ENCODE results near the gene TSHZ2. TPM values are rescaled to one million over a fixed set of nuclear protein-coding genes. Genes with fewer than 3 reads are reported as not detected.

TSHZ2 gene
- total RNA-seq, 1 donor: 3.6 TPM

- H3K27ac ChIP-seq (ENCODE audit: low read depth, low read length): no peak overlapping the region
Measured at GRCh38 chr20:53270792-53271375, 298.7 kb downstream of the TSHZ2 start.

GRCh38 chr20:53274365-53274764 lies 302.2 kb downstream of the TSHZ2 start:
- no peak overlapping the region for H2AFZ ChIP-seq (ENCODE audit: low read length)

More at GRCh38 chr20:53270792-53271375, 298.7 kb downstream of the TSHZ2 start:
- DNase-seq (ENCODE audit: insufficient read length, low spot score, missing footprints): no peak
- Histone ChIP-seq H3K27me3 (ENCODE audit: insufficient read depth, low read length) (no peaks in the 10 kb centered on the region), H3K79me2 (ENCODE audit: insufficient read depth, low read length) (no peaks in the 10 kb centered on the region), H2AFZ (ENCODE audit: low read length) (no peak overlapping the region), H3K4me1 (ENCODE audit: insufficient read depth, low read length) (no peaks in the 10 kb centered on the region), H4K20me1 (ENCODE audit: insufficient read depth, low read length) (no peaks in the 10 kb centered on the region), H3K36me3 (ENCODE audit: insufficient read depth, low read length) (no peaks in the 10 kb centered on the region), H3K4me2 (ENCODE audit: insufficient read depth, low read length) (no peak overlapping the region), H3K4me3 (ENCODE audit: insufficient read depth, low read length) (no peak overlapping the region), H3K9me3 (ENCODE audit: low read depth, low read length) (no peaks in the 10 kb centered on the region)
- TF ChIP-seq, protein P1, sequence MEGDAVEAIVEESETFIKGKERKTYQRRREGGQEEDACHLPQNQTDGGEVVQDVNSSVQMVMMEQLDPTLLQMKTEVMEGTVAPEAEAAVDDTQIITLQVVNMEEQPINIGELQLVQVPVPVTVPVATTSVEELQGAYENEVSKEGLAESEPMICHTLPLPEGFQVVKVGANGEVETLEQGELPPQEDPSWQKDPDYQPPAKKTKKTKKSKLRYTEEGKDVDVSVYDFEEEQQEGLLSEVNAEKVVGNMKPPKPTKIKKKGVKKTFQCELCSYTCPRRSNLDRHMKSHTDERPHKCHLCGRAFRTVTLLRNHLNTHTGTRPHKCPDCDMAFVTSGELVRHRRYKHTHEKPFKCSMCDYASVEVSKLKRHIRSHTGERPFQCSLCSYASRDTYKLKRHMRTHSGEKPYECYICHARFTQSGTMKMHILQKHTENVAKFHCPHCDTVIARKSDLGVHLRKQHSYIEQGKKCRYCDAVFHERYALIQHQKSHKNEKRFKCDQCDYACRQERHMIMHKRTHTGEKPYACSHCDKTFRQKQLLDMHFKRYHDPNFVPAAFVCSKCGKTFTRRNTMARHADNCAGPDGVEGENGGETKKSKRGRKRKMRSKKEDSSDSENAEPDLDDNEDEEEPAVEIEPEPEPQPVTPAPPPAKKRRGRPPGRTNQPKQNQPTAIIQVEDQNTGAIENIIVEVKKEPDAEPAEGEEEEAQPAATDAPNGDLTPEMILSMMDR (IDR thresholded peaks at IDR 0.05; ENCODE audit: extremely low read depth, low read depth, low read length): no peak

DNA sequence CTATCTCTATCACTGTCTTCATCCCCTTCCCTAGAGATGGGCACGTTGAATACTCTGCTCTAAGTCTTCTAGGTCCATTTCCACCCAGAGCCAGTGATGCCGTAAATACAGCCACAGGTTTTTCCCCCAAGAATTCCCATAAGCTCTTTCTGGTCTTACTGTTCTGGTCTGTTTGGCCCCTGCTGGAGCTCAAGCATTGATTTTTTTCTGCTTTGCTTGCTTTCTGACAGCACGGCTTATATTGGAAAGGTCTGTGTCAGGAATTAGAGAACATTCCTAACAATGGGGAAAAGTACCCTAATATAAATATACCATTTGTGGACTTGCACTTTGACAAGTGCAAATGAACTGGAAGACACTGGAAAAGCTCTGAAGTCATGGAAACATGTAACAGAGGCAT lies 302.6 kb downstream of the TSHZ2 start:
- H3K36me3 ChIP-seq (ENCODE audit: insufficient read depth, low read length): no peaks in the 10 kb centered on the region
- H3K4me1 ChIP-seq (ENCODE audit: insufficient read depth, low read length): no peaks in the 10 kb centered on the region
- no peak overlapping the region for H3K4me2 ChIP-seq (ENCODE audit: insufficient read depth, low read length)
- TF ChIP-seq, protein P1 (IDR thresholded peaks at IDR 0.05; ENCODE audit: extremely low read depth, low read depth, low read length): no peak
- H2AFZ ChIP-seq (ENCODE audit: low read length): no peak overlapping the region
- no peak overlapping the region for H3K4me3 ChIP-seq (ENCODE audit: insufficient read depth, low read length)
- no peak for DNase-seq (ENCODE audit: insufficient read length, low spot score, missing footprints)
- H3K9me3 ChIP-seq (ENCODE audit: low read depth, low read length): no peaks in the 10 kb centered on the region
- no peaks in the 10 kb centered on the region for H3K27me3 ChIP-seq (ENCODE audit: insufficient read depth, low read length)
- H4K20me1 ChIP-seq (ENCODE audit: insufficient read depth, low read length): no peaks in the 10 kb centered on the region
- no peaks in the 10 kb centered on the region for H3K79me2 ChIP-seq (ENCODE audit: insufficient read depth, low read length)
- no peak overlapping the region for H3K27ac ChIP-seq (ENCODE audit: low read depth, low read length)

More at GRCh38 chr20:53274365-53274764, 302.2 kb downstream of the TSHZ2 start:
- no peaks in the 10 kb centered on the region for H4K20me1 ChIP-seq (ENCODE audit: insufficient read depth, low read length)
- H3K9me3 ChIP-seq (ENCODE audit: low read depth, low read length): no peaks in the 10 kb centered on the region
- H3K36me3 ChIP-seq (ENCODE audit: insufficient read depth, low read length): no peaks in the 10 kb centered on the region
- DNase-seq (ENCODE audit: insufficient read length, low spot score, missing footprints): no peak
- no peaks in the 10 kb centered on the region for H3K27me3 ChIP-seq (ENCODE audit: insufficient read depth, low read length)
- no peak overlapping the region for H3K4me3 ChIP-seq (ENCODE audit: insufficient read depth, low read length)
- H3K79me2 ChIP-seq (ENCODE audit: insufficient read depth, low read length): no peaks in the 10 kb centered on the region
- no peak overlapping the region for H3K27ac ChIP-seq (ENCODE audit: low read depth, low read length)
- H3K4me1 ChIP-seq (ENCODE audit: insufficient read depth, low read length): no peaks in the 10 kb centered on the region
- H3K4me2 ChIP-seq (ENCODE audit: insufficient read depth, low read length): no peak overlapping the region
- TF ChIP-seq, protein P1 (IDR thresholded peaks at IDR 0.05; ENCODE audit: extremely low read depth, low read depth, low read length): no peak

DNA sequence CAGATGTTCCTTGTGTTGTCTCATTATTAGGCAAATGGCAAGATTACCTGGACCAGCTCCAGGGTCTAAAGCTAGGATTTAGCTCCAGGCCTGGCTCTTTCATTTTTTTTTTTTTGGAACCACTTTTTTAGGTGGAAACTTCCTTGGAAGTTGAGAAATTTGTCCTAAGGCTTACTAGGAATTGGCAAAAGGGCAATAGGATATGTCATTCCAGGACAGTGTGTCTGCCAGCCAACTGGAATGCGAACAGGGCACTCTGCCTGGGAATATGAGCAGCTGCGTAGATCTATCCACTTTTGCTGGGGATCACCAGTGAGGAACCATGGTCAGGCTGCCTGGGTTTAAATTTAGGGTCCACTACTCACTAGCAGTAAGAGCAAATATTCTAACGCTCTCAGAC lies 304.0 kb downstream of the TSHZ2 start:
- no peak for DNase-seq (ENCODE audit: insufficient read length, low spot score, missing footprints)
- no peaks in the 10 kb centered on the region for H3K4me1 ChIP-seq (ENCODE audit: insufficient read depth, low read length)

More for the DNA sequence above, 304.0 kb downstream of the TSHZ2 start:
- H3K27ac ChIP-seq (ENCODE audit: low read depth, low read length): no peak overlapping the region
- H3K36me3 ChIP-seq (ENCODE audit: insufficient read depth, low read length): no peaks in the 10 kb centered on the region
- no peak overlapping the region for H2AFZ ChIP-seq (ENCODE audit: low read length)
- H3K79me2 ChIP-seq (ENCODE audit: insufficient read depth, low read length): no peaks in the 10 kb centered on the region
- no peaks in the 10 kb centered on the region for H3K9me3 ChIP-seq (ENCODE audit: low read depth, low read length)
- TF ChIP-seq, protein P1 (IDR thresholded peaks at IDR 0.05; ENCODE audit: extremely low read depth, low read depth, low read length): no peak
- H4K20me1 ChIP-seq (ENCODE audit: insufficient read depth, low read length): no peaks in the 10 kb centered on the region
- no peak overlapping the region for H3K4me2 ChIP-seq (ENCODE audit: insufficient read depth, low read length)
- H3K27me3 ChIP-seq (ENCODE audit: insufficient read depth, low read length): no peaks in the 10 kb centered on the region
- H3K4me3 ChIP-seq (ENCODE audit: insufficient read depth, low read length): no peak overlapping the region
